Measurements from ENCODE around the gene ATF6. TPM values are rescaled to one million over a fixed set of nuclear protein-coding genes. Genes with fewer than 3 reads are reported as not detected.
"Not testable (repeated sequence)": the region's sequence is repeated elsewhere in the genome, so short reads cannot be mapped to it uniquely, and the experiment has no call there.

Gene ATF6
- total RNA-seq, 1 donor from 2014 or later: 21.1 TPM

- Histone ChIP-seq H3K4me3 (no peak overlapping the region), H3K4me1 (no peaks in the 10 kb centered on the region), H3K9me3 (no peaks in the 10 kb centered on the region), H3K27ac (no peak overlapping the region), H3K36me3 (peaks cover 0 to 12% of the 10 kb centered on the region in 2 donors), H3K27me3 (no peaks in the 10 kb centered on the region)
- no peak for DNase-seq (ENCODE audit: extremely low spot score in 2 of 2)
- no peak for TF ChIP-seq POLR2AphosphoS5 (IDR thresholded peaks at IDR 0.05; ENCODE audit: insufficient read depth in 1 of 2, low read depth in 1 of 2)
- TF ChIP-seq POLR2A (IDR thresholded peaks at IDR 0.05): no peak
- TF ChIP-seq CTCF (IDR thresholded peaks at IDR 0.05): no peak
- intact Hi-C loops (cut with DNase I): no loop called here
Measured at GRCh38 chr1:161820914-161821313, 54.8 kb downstream of the ATF6 start.

GRCh38 chr1:161824618-161825017 lies 58.5 kb downstream of the ATF6 start:
- no peaks in the 10 kb centered on the region for H3K9me3 ChIP-seq
- H3K27me3 ChIP-seq: no peaks in the 10 kb centered on the region
- H3K27ac ChIP-seq: no peak overlapping the region
- no peak for DNase-seq (ENCODE audit: extremely low spot score in 2 of 2)
- TF ChIP-seq POLR2A (IDR thresholded peaks at IDR 0.05) (no peak), CTCF (IDR thresholded peaks at IDR 0.05) (no peak), POLR2AphosphoS5 (IDR thresholded peaks at IDR 0.05; ENCODE audit: insufficient read depth in 1 of 2, low read depth in 1 of 2) (no peak)
- H3K36me3 ChIP-seq: peaks cover 0 to 12% of the 10 kb centered on the region in 2 donors
- no peaks in the 10 kb centered on the region for H3K4me1 ChIP-seq
- intact Hi-C loops (cut with DNase I): no loop called here
- H3K4me3 ChIP-seq: no peak overlapping the region

GRCh38 chr1:161825831-161826230 lies 59.7 kb downstream of the ATF6 start:
- H3K36me3 ChIP-seq: peaks cover 0 to under 1% of the 10 kb centered on the region in 2 donors
- no peak overlapping the region for H3K4me3 ChIP-seq
- intact Hi-C loops (cut with DNase I): no loop called here
- no peak for TF ChIP-seq POLR2A (IDR thresholded peaks at IDR 0.05)
- H3K9me3 ChIP-seq: no peaks in the 10 kb centered on the region
- DNase-seq (ENCODE audit: extremely low spot score in 2 of 2): no peak
- H3K27ac ChIP-seq: no peak overlapping the region
- no peaks in the 10 kb centered on the region for H3K27me3 ChIP-seq
- H3K4me1 ChIP-seq: no peaks in the 10 kb centered on the region

- intact Hi-C loops (cut with DNase I): no loop called here
- Histone ChIP-seq H3K4me3 (no peak overlapping the region), H3K4me1 (no peaks in the 10 kb centered on the region), H3K36me3 (no peaks in the 10 kb centered on the region), H3K27me3 (no peaks in the 10 kb centered on the region), H3K9me3 (no peaks in the 10 kb centered on the region), H3K27ac (no peak overlapping the region)
- no peak for TF ChIP-seq POLR2AphosphoS5 (IDR thresholded peaks at IDR 0.05; ENCODE audit: insufficient read depth in 1 of 2, low read depth in 1 of 2)
- TF ChIP-seq POLR2A (IDR thresholded peaks at IDR 0.05): no peak
- no peak for TF ChIP-seq CTCF (IDR thresholded peaks at IDR 0.05)
- DNase-seq (ENCODE audit: extremely low spot score in 2 of 2): no peak
Measured at GRCh38 chr1:161826478-161826877, 60.4 kb downstream of the ATF6 start.

- Histone ChIP-seq H3K36me3 (no peaks in the 10 kb centered on the region), H3K4me1 (no peaks in the 10 kb centered on the region), H3K4me3 (no peak overlapping the region), H3K27me3 (no peaks in the 10 kb centered on the region), H3K9me3 (no peaks in the 10 kb centered on the region), H3K27ac (no peak overlapping the region)
- intact Hi-C loops (cut with DNase I): no loop called here
- no peak for TF ChIP-seq POLR2A (IDR thresholded peaks at IDR 0.05)
- TF ChIP-seq POLR2AphosphoS5 (IDR thresholded peaks at IDR 0.05; ENCODE audit: insufficient read depth in 1 of 2, low read depth in 1 of 2): no peak
- TF ChIP-seq CTCF (IDR thresholded peaks at IDR 0.05): no peak
- no peak for DNase-seq (ENCODE audit: extremely low spot score in 2 of 2)
Measured at GRCh38 chr1:161827786-161828185, 61.7 kb downstream of the ATF6 start.

- H3K9me3 ChIP-seq; intact Hi-C loops (cut with DNase I); H3K27me3 ChIP-seq; H3K4me1 ChIP-seq; H3K36me3 ChIP-seq; H3K27ac ChIP-seq; DNase-seq (ENCODE audit: extremely low spot score in 2 of 2); H3K4me3 ChIP-seq: not testable (repeated sequence)
Measured at GRCh38 chr1:161832299-161832907, 66.3 kb downstream of the ATF6 start.
